Measurements from ENCODE around the gene RNF44.
"Not testable (repeated sequence)": the region's sequence is repeated elsewhere in the genome, so short reads cannot be mapped to it uniquely, and the experiment has no call there.

Gene RNF44

GRCh38 chr5:176492431-176492830, 44.8 kb downstream of the RNF44 start:
- TF ChIP-seq POU2F2 (IDR thresholded peaks at IDR 0.05; ENCODE audit: low read depth, low read length) (no peak), POLR2AphosphoS5 (IDR thresholded peaks at IDR 0.05; ENCODE audit: low read depth, low read length) (no peak), TAF1 (IDR thresholded peaks at IDR 0.05; ENCODE audit: low read depth, low read length) (no peak), SPI1 (IDR thresholded peaks at IDR 0.05; ENCODE audit: low read depth, low read length) (no peak), PAX5 (IDR thresholded peaks at IDR 0.05; ENCODE audit: insufficient read depth, low read length, severe bottlenecking) (no peak), POLR2A (IDR thresholded peaks at IDR 0.05; ENCODE audit: low read depth, low read length) (no peak)
- FAIRE-seq (no peak), DNase-seq (ENCODE audit: insufficient read length, low spot score) (no peak)

DNA sequence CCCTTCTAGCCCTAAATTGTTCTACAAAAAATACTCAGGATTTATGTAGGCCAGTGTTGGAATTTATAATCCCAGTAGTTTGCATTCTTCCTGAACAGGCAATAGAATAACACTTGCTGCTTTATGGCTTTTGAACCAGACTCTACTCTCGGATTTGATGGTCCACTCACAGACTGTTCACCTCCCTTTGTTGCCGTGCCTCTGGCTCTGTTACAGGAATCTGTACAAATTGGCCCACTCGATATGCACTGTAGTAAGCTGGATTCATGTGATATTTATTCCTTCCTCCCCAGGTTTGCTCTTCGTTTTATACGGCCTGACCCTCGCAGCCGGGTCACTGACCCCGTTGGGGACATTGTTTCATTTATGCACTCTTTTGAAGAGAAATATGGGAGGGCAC, 45.3 kb downstream of the RNF44 start:
- DNase-seq (ENCODE audit: insufficient read length, low spot score) = no peak
- TF ChIP-seq SPI1 (IDR thresholded peaks at IDR 0.05; ENCODE audit: low read depth, low read length) = no peak
- no peak for TF ChIP-seq POU2F2 (IDR thresholded peaks at IDR 0.05; ENCODE audit: low read depth, low read length)
- no peak for TF ChIP-seq PAX5 (IDR thresholded peaks at IDR 0.05; ENCODE audit: insufficient read depth, low read length, severe bottlenecking)
- TF ChIP-seq POLR2A (IDR thresholded peaks at IDR 0.05; ENCODE audit: low read depth, low read length) = no peak
- no peak for TF ChIP-seq TAF1 (IDR thresholded peaks at IDR 0.05; ENCODE audit: low read depth, low read length)

DNA sequence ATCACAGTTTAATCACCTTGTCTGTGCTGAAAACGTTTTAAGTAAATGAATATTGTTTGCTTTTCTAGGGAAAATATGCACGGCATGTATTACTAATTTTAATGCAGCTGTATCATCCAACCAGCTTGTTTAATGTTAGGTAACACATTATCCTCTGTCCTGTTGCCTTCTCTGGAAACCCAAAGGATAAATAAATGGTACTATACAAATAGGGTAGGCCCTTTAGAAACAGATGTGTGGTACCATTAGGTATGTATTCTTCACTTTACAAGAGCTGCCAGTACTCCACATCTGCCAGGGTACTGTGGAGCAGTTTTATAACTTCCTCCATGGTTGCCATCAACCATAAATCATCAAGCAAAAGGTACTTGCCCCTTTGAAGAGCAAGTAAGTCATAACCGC, 46.1 kb downstream of the RNF44 start:
- DNase-seq (ENCODE audit: insufficient read length, low spot score) (no peak), FAIRE-seq (no peak)
- TF ChIP-seq TAF1 (IDR thresholded peaks at IDR 0.05; ENCODE audit: low read depth, low read length) (no peak), SPI1 (IDR thresholded peaks at IDR 0.05; ENCODE audit: low read depth, low read length) (no peak), POU2F2 (IDR thresholded peaks at IDR 0.05; ENCODE audit: low read depth, low read length) (no peak), PAX5 (IDR thresholded peaks at IDR 0.05; ENCODE audit: insufficient read depth, low read length, severe bottlenecking) (no peak), POLR2AphosphoS5 (IDR thresholded peaks at IDR 0.05; ENCODE audit: low read depth, low read length) (no peak)

More for the DNA sequence above, 45.3 kb downstream of the RNF44 start:
- FAIRE-seq = no peak

DNA sequence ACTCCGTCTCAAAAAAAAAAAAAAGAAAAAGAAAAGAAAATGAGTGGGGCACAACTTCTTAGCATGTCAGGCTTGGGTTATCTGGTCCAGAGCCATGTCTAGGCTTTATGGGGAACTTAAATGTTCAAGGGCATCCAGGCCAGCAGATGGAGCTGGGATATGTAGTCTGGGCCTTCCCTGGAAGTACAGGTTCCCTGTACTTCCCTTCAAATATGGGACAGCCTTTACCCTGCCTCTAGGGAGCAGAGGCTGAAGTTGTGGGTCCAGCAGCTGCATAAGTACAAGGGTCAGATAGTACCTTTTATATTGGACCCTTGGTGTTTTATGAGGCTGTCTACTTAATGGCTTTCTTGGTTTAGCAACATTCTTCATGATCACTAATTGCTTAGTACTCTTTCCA, 46.9 kb downstream of the RNF44 start:
- no peak for DNase-seq (ENCODE audit: insufficient read length, low spot score)
- FAIRE-seq = no peak
- TF ChIP-seq PAX5 (IDR thresholded peaks at IDR 0.05; ENCODE audit: insufficient read depth, low read length, severe bottlenecking) (no peak), SPI1 (IDR thresholded peaks at IDR 0.05; ENCODE audit: low read depth, low read length) (no peak), POLR2A (IDR thresholded peaks at IDR 0.05; ENCODE audit: low read depth, low read length) (no peak), TAF1 (IDR thresholded peaks at IDR 0.05; ENCODE audit: low read depth, low read length) (no peak), POLR2AphosphoS5 (IDR thresholded peaks at IDR 0.05; ENCODE audit: low read depth, low read length) (no peak), POU2F2 (IDR thresholded peaks at IDR 0.05; ENCODE audit: low read depth, low read length) (no peak)

DNA sequence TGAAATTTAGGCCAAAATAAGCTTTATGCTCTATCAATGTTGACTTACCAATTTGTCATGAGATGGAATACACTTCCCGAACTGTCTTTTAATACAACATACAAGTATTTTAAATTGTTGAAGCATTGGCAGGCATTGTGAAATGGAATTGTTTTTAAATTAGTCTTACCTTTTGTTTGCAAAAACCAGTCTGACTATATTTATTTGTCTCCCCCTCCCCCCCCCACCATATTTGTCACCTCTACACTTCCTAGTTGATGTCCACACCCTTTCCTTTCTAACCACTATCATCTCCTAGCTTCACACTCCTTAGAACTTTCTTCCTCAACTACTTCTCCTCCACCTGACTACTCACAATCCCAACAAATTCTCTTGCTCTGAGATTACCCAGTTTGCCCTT, 48.1 kb downstream of the RNF44 start:
- DNase-seq (ENCODE audit: insufficient read length, low spot score) = no peak
- no peak for FAIRE-seq
- no peak for TF ChIP-seq POU2F2 (IDR thresholded peaks at IDR 0.05; ENCODE audit: low read depth, low read length)
- TF ChIP-seq SPI1 (IDR thresholded peaks at IDR 0.05; ENCODE audit: low read depth, low read length) = no peak

DNA sequence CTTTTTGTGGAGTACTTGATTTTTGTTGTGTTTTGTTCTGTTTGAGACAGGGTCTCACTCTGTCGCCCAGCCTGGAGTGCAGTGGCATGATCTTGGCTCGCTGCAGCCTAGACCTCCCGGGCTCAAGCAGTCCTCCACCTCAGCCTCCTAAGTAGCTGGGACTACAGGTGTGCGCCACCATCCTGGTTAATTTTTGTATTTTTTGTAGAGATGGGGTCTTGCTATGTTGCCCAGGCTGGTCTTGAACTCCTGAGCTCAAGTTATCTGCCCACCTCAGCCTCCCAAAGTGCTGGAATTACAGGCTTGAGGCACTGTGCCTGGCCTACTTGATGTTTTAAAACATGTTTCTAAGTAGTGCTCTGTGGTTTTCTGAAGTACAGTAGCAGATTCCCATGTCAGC, 50.0 kb downstream of the RNF44 start:
- not testable (repeated sequence) for DNase-seq (ENCODE audit: insufficient read length, low spot score); FAIRE-seq

DNA sequence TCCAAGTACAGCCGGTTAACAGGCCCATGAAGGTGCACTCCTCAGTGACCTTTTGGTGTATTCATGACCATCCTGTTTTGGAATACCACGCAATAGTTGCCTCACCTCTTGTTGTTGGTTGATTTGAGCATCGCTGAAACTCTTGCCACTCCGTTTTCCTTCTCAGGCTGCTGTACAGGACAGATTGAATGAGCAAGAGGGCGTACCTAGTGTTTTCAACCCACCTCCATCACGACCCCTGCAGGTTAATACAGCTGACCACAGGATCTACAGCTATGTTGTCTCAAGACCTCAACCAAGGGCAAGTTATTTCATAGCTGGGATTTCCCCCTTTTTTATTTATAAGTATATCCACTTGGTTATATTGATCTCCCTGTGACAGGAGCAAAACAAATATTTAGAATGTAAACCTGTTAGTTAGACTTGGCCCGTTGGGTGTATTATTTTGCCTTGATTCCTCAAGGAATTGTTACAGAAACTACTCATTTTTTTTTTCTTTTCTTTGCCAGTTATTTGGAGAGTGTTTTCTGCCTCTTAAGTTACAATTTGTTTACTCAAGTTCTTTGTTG, 50.9 kb downstream of the RNF44 start:
- TF ChIP-seq POLR2A (IDR thresholded peaks at IDR 0.05; ENCODE audit: low read depth, low read length) (no peak), TAF1 (IDR thresholded peaks at IDR 0.05; ENCODE audit: low read depth, low read length) (no peak), PAX5 (IDR thresholded peaks at IDR 0.05; ENCODE audit: insufficient read depth, low read length, severe bottlenecking) (no peak), POU2F2 (IDR thresholded peaks at IDR 0.05; ENCODE audit: low read depth, low read length) (no peak), SPI1 (IDR thresholded peaks at IDR 0.05; ENCODE audit: low read depth, low read length) (no peak), POLR2AphosphoS5 (IDR thresholded peaks at IDR 0.05; ENCODE audit: low read depth, low read length) (no peak)
- no peak for DNase-seq (ENCODE audit: insufficient read length, low spot score)
- FAIRE-seq = no peak

DNA sequence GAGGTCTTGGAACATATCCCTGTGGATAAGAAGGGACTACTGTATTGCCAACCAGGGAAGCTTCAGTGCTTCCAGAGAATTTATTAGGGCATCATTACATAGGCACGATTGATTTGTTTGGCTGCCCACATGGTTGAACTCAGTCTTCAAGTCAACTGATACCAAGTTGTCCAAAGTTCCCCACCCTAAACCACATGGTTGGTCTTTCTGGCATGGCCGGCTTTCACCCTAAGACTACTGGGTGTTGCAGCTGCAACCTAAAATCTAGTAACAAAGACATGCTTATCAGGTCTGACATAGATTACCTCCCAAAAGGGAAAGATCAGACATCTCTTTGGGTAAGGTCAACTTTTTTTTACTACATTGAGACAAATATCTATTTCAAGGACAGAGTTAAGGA, 52.0 kb downstream of the RNF44 start:
- no peak for TF ChIP-seq POLR2A (IDR thresholded peaks at IDR 0.05; ENCODE audit: low read depth, low read length)
- TF ChIP-seq POLR2AphosphoS5 (IDR thresholded peaks at IDR 0.05; ENCODE audit: low read depth, low read length) = no peak
- TF ChIP-seq PAX5 (IDR thresholded peaks at IDR 0.05; ENCODE audit: insufficient read depth, low read length, severe bottlenecking) = no peak
- no peak for FAIRE-seq
- DNase-seq (ENCODE audit: insufficient read length, low spot score) = no peak

DNA sequence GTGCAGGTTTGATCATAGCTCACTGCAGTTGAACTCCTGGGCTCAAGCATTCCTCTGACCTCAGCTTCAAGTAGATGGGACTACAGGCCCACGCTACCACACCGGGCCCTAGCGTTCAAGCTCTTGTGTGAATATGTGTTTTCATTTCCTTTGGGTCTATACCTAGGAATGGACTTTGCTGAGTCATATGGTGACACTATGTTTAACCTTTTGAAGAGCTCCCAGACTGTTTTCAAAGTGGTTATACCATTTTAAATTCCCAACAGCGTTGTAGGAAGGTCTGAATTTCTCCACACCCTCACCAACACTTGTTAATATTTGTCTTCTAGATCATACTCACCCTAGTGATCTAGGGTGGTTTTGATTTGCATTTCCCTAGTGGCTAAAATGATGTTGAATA, 55.5 kb downstream of the RNF44 start:
- no peak for TF ChIP-seq POLR2AphosphoS5 (IDR thresholded peaks at IDR 0.05; ENCODE audit: low read depth, low read length)
- TF ChIP-seq PAX5 (IDR thresholded peaks at IDR 0.05; ENCODE audit: insufficient read depth, low read length, severe bottlenecking) = no peak
- DNase-seq (ENCODE audit: insufficient read length, low spot score) = no peak
- FAIRE-seq = no peak

Measured in GM12891 (cell line).